DND-41 (cell line): Measurements from ENCODE around the gene CTSF.

Experiments used
- EZH2 ChIP-seq: IDR thresholded peaks from 3 replicates; pipeline ENCODE4 v1.6.1; 2012; ENCODE audit warnings: borderline replicate concordance, low read depth, mild to moderate bottlenecking, moderate library complexity, low read length, inconsistent platforms; ENCODE audit not compliant: severe bottlenecking
- TF ChIP-seq, protein P1 (sequence below): IDR thresholded peaks from 2 replicates; pipeline ENCODE4 v1.5.1; 2012; ENCODE audit warnings: borderline replicate concordance, low read length, moderate library complexity, mild to moderate bottlenecking; ENCODE audit not compliant: poor library complexity, severe bottlenecking; ENCODE audit errors: extremely low read depth

GRCh38 chr11:66543263-66544107 is 24.9 kb downstream of the CTSF start:
- TF ChIP-seq, protein P1, sequence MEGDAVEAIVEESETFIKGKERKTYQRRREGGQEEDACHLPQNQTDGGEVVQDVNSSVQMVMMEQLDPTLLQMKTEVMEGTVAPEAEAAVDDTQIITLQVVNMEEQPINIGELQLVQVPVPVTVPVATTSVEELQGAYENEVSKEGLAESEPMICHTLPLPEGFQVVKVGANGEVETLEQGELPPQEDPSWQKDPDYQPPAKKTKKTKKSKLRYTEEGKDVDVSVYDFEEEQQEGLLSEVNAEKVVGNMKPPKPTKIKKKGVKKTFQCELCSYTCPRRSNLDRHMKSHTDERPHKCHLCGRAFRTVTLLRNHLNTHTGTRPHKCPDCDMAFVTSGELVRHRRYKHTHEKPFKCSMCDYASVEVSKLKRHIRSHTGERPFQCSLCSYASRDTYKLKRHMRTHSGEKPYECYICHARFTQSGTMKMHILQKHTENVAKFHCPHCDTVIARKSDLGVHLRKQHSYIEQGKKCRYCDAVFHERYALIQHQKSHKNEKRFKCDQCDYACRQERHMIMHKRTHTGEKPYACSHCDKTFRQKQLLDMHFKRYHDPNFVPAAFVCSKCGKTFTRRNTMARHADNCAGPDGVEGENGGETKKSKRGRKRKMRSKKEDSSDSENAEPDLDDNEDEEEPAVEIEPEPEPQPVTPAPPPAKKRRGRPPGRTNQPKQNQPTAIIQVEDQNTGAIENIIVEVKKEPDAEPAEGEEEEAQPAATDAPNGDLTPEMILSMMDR = peak; percentile 69
- no peak for TF ChIP-seq EZH2
